Peyer's patch (tissue), 4 donors: ENCODE measurements around the gene VSTM2B. TPM values are rescaled to one million over a fixed set of nuclear protein-coding genes. Genes with fewer than 3 reads are reported as not detected.
A peak's percentile ranks its signal among the peaks of the same experiment; 100 is the strongest.
"Not testable (repeated sequence)": the region's sequence is repeated elsewhere in the genome, so short reads cannot be mapped to it uniquely, and the experiment has no call there.

Experiments used
- DNase-seq, 3 donors: peaks; one replicate each; pipeline ENCODE4 v3.0.0-alpha.2; 2017 to 2019
- H3K27ac ChIP-seq, 4 donors: fragments of 200-600 bp; sonication (generic); one replicate each; pipeline ENCODE4 v1.5.1; 2016 to 2019
- H3K27me3 ChIP-seq, 2 donors: fragments of 200-600 bp; sonication (generic); one replicate each; pipeline ENCODE4 v1.5.1; 2019
- H3K36me3 ChIP-seq, 3 donors: fragments of 200-600 bp; sonication (generic); one replicate each; pipeline ENCODE4 v1.5.1; 2016 to 2019
- H3K4me1 ChIP-seq, 4 donors: fragments of 200-600 bp; sonication (generic); one replicate each; pipeline ENCODE4 v1.5.1; 2016 to 2019
- H3K4me3 ChIP-seq, 4 donors: fragments of 200-600 bp; sonication (generic); 1 replicate in 3 of 4; 2 replicates in 1 of 4; pipeline ENCODE4 v1.5.1; 2016 to 2019; ENCODE audit warnings: mild to moderate bottlenecking in 1 of 4
- H3K9me3 ChIP-seq, 4 donors: fragments of 200-600 bp; sonication (generic); one replicate each; pipeline ENCODE4 v1.5.1; 2016 to 2019; ENCODE audit warnings: mild to moderate bottlenecking in 1 of 4
- CTCF ChIP-seq, 6 experiments: fragments of 450-650 bp in 4 of 6; fragments of 200-600 bp in 2 of 6; sonication (generic) in 1 of 6; IDR thresholded peaks; one replicate each; pipeline ENCODE4 v1.5.1; 2017 to 2019; ENCODE audit warnings: antibody characterized with exemption in 6 of 6, mild to moderate bottlenecking in 3 of 6, moderate library complexity in 1 of 6
- POLR2A ChIP-seq, 2 donors: fragments of 450-650 bp; IDR thresholded peaks; one replicate each; pipeline ENCODE4 v1.5.1; 2017; ENCODE audit warnings: antibody characterized with exemption in 2 of 2, mild to moderate bottlenecking in 2 of 2, moderate library complexity in 2 of 2
- total RNA-seq, 4 donors: library from RNA; depleted of rRNA; stranded (reverse); fragments of >200 nt; gene quantifications; one replicate each; pipeline ENCODE4 v1.1.0, GENCODE V29; 2016

VSTM2B gene
- total RNA-seq, 4 donors from 2014 or later: not detected

DNA sequence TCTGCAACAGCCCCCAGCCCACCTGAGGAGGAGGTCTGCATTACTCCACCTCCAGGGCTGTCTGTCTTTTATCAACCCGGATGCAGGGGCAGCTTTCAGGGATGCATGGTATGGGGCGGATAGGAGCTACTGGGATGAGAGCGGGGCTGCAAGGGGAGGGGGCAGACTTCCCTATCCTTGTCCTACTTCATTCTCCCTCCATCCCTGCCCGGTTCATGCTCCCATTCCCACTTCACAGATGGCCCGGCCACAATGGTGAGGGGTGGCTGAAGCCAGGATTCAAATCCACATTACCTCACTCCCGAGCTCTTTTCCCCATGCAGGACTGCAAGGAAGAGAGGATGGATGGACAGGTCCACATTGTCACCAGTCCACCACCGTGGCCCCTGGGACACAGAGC lies 40.5 kb upstream of the VSTM2B start:
- Histone ChIP-seq H3K4me3 (no peak overlapping the region), H3K27me3 (no peaks in the 10 kb centered on the region), H3K27ac (no peak overlapping the region), H3K9me3 (peaks cover 0 to 4% (median 1%) of the 10 kb centered on the region in 4 donors), H3K36me3 (no peaks in the 10 kb centered on the region), H3K4me1 (no peaks in the 10 kb centered on the region)
- no peak for TF ChIP-seq CTCF (IDR thresholded peaks at IDR 0.05)
- no peak for TF ChIP-seq POLR2A (IDR thresholded peaks at IDR 0.05)
- peak in 1 of 3 donors; percentile 17 for DNase-seq

DNA sequence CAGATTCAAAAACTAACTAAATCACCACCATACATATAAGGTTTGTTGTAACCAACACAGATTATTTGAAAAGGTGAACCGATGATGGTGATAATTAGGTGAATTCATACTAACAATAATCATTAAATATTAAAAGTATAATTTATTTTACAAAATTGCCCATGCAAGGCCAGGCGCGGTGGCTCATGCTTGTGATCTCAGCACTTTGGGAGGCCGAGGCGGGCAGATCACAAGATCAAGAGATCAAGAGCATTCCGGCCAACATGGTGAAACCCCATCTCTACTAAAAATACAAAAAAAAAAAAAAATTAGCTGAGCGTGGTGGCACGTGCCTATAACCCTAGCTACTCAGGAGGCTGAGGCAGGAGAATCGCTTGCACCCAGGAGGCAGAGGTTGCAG lies 38.8 kb upstream of the VSTM2B start:
- H3K27ac ChIP-seq, H3K27me3 ChIP-seq, H3K9me3 ChIP-seq, DNase-seq, H3K4me1 ChIP-seq, H3K36me3 ChIP-seq, H3K4me3 ChIP-seq: not testable (repeated sequence)

GRCh38 chr19:29487432-29487831 lies 38.4 kb upstream of the VSTM2B start:
- no peaks in the 10 kb centered on the region for H3K36me3 ChIP-seq
- DNase-seq: peak in 1 of 3 donors; percentile 7
- no peaks in the 10 kb centered on the region for H3K27me3 ChIP-seq
- no peaks in the 10 kb centered on the region for H3K9me3 ChIP-seq
- H3K27ac ChIP-seq: no peak overlapping the region
- H3K4me3 ChIP-seq: no peak overlapping the region
- H3K4me1 ChIP-seq: no peaks in the 10 kb centered on the region
- TF ChIP-seq POLR2A (IDR thresholded peaks at IDR 0.05): no peak
- TF ChIP-seq CTCF (IDR thresholded peaks at IDR 0.05): no peak

DNA sequence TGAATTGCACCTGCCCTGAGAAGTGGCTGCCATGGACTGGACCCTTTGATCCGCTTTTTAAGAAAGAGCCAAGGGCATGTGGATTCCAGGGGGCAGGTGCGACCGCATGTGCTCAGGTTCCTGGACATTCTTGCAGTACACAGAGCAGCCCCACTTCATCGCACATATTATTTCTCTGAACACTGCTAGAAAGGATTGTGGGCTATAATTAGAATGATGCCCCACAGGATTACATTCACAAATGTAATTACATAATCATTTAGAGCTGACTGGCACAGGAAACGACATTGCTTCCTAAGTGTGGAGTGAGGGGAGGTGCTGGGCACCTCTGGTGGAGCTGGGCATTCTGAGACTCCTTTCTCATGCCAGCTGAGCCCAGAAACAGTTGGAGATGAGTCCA lies 37.5 kb upstream of the VSTM2B start:
- DNase-seq: peak in 1 of 3 donors; percentile 9
- H3K4me3 ChIP-seq: no peak overlapping the region
- H3K36me3 ChIP-seq: no peaks in the 10 kb centered on the region
- H3K4me1 ChIP-seq: no peaks in the 10 kb centered on the region
- H3K27ac ChIP-seq: no peak overlapping the region
- H3K27me3 ChIP-seq: no peaks in the 10 kb centered on the region
- H3K9me3 ChIP-seq: no peaks in the 10 kb centered on the region
- TF ChIP-seq POLR2A (IDR thresholded peaks at IDR 0.05) (no peak), CTCF (IDR thresholded peaks at IDR 0.05) (no peak)

GRCh38 chr19:29489172-29489951 lies 36.4 kb upstream of the VSTM2B start:
- TF ChIP-seq POLR2A (IDR thresholded peaks at IDR 0.05): no peak
- no peaks in the 10 kb centered on the region for H3K27me3 ChIP-seq
- DNase-seq: no peak

GRCh38 chr19:29491491-29491890 lies 34.3 kb upstream of the VSTM2B start:
- no peak overlapping the region for H3K4me3 ChIP-seq
- no peak for DNase-seq
- no peaks in the 10 kb centered on the region for H3K36me3 ChIP-seq
- H3K27me3 ChIP-seq: no peaks in the 10 kb centered on the region
- no peaks in the 10 kb centered on the region for H3K4me1 ChIP-seq
- H3K9me3 ChIP-seq: no peaks in the 10 kb centered on the region
- no peak overlapping the region for H3K27ac ChIP-seq
- no peak for TF ChIP-seq CTCF (IDR thresholded peaks at IDR 0.05)
- TF ChIP-seq POLR2A (IDR thresholded peaks at IDR 0.05): no peak

More at GRCh38 chr19:29489172-29489951, 36.4 kb upstream of the VSTM2B start:
- Histone ChIP-seq H3K27ac (no peak overlapping the region), H3K36me3 (no peaks in the 10 kb centered on the region), H3K4me3 (no peak overlapping the region), H3K4me1 (no peaks in the 10 kb centered on the region), H3K9me3 (no peaks in the 10 kb centered on the region)
